SHP77 (cell line): ENCODE data around the gene SYNE2.

Source experiments
- DNase-seq, 2 experiments: peaks; one replicate each; lab custom pipeline; 2025; lab: John Stamatoyannopoulos, UW

The SYNE2 gene

DNA sequence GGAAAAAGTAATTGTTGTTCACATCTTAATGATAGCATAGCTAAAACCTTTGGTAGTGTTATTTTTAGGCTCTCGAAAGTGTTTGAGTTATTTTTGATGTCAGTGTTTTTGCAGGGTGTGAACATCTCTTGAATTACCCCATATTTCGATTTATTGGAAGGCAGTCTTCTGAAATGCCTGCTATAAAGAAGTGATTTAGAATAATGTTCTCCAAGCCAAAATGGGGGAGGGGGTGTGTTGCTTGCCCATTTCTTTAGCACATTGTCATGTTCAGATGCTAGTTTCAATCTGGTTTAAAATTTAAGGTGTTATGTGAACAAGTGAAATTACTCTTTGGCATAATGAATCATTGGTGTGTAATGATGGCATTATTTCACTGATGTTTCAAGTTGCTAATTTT is 110.6 kb downstream of the SYNE2 start:
- DNase-seq, result peak in 1 of 2 experiments; percentile 1

GRCh38 chr14:63964113-63964512 is 111.3 kb downstream of the SYNE2 start:
- DNase-seq, result peak; percentile 52

GRCh38 chr14:63966407-63966806 is 113.6 kb downstream of the SYNE2 start:
- DNase-seq, result no peak

GRCh38 chr14:63972323-63972932 is 119.6 kb downstream of the SYNE2 start:
- peak; percentile 46 to 50 for DNase-seq

DNA sequence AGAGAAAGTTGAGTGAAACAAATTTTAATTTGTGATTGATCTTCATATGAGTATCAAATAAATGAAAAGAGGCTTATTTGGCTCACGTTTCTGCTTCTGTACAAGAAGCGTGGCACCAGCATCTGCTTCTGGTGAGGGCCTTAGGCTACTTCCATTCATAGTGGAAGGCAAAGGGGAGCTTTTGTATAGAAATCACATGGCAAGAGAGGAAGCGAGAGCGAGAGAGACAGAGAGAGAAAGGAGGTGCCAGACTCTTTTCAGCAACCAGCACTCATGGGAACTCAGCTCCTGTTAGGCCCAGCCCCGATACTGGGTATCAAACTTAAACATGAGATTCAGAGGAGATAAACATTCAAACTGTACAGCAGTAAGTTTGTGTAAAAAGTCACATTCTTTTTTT is 121.4 kb downstream of the SYNE2 start:
- no peak for DNase-seq

- DNase-seq, result no peak
Measured at GRCh38 chr14:63981569-63981968, 128.8 kb downstream of the SYNE2 start.

- DNase-seq, result no peak
Measured at GRCh38 chr14:63982156-63982555, 129.4 kb downstream of the SYNE2 start.

- DNase-seq, result no peak
Measured at GRCh38 chr14:63982629-63983028, 129.8 kb downstream of the SYNE2 start.

DNA sequence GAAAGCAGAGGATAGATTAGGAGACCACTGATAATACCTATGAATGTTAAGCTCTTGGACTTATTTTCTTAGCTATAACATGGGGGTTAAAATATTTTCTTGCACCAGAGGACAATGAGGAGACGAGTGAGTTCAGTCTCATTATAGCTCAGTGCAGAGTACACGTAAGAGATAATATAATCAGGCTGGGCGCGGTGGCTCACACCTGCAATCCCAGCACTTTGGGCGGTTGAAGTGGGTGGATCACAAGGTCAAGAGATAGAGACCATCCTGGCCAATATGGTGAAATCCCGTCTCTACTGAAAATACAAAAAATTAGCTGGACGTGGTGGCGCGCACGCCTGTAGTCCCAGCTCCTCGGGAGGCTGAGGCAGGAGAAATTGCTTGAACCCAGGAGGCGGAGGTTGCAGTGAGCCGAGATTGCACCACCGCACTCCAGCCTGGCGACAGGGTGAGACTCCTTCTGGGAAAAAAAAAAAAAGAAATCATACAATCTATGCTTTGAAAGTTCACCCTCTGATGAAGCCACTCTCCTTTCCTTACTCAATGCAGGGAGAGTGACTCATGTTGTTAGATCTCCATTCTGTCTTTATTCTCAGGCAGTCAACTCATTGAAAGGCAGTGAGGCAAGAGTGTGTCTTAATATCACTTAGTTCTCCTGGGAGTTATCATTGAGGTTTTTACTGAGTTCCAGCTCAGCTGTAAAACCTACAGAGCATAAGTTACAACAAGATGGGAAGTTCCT is 134.2 kb downstream of the SYNE2 start:
- no peak for DNase-seq

GRCh38 chr14:63988579-63988978 is 135.8 kb downstream of the SYNE2 start:
- no peak for DNase-seq

DNA sequence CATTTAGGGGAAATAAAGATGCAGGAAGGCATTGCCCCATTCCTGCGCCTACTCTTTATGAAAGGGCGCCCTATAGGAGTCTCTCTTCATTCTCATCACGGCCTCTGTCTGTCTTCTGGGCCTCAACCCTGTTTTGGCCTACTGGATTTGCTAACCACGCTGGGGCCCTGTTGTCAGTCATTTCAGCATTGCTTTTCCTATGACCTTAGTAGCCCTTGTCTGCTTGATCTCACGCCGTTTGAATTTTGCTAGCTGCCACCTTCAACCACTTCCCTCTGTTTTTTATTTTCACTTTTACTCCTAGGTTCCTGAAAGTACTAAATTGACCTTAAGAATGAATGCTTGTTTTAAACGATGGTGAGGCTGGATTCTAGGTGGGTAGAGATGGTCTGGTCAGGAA is 139.0 kb downstream of the SYNE2 start:
- no peak for DNase-seq

DNA sequence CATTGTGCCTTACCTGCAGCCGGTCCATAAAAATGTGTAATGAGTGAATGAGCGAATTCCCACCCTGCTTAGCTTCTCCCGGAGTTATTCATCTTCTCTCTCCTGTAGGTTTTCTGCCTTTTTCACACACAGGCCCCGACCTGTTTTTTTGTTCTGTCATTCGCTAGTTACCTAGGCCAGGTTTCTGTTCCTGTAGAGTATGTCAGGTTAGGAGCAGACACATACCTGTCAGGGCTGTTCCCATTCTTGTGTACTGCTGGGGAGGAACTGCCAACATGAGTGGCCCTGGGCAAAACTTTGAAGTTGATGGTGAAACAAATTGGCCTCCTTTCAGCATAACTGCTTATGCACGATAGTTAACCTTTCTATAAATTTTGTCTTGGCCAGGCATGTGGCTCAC is 140.1 kb downstream of the SYNE2 start:
- no peak for DNase-seq

DNA sequence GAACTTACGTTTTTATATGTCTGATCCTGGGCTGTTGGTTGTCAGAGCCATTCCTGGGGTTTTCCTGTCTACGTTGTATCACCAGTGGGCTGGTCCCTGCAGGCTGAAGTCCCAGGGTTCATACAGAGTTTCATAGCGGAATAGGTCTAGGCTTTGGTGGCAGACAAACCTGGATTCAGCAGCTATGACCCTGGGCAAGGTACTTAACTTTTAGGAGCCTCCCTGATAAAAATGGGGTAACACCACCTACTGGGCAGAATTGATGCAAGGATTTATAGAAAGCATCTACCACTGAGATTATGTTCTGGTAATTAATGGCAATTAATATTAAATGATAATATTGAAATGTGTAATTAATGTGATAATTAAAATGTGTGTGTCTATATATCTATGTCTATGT is 141.2 kb downstream of the SYNE2 start:
- DNase-seq, result peak in 1 of 2 experiments; percentile 7

DNA sequence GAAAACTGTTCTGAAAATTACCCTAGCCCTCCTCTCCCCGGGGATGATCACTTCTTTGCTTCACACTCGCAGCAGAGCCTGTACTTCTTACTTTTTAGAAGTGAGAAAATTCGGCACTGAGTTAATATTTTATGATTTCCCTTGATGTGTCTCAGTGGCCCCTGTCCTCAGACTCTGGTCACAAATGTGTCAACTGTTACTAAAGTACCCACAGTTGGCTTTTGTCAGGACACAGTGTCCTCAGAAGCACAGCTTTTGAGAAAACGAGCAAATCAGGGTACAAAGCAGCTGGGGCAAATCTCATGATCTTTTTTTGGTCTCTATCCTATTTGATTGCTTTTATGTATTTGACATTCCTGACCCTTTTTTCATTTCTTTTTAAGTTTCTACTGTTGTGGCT is 142.5 kb downstream of the SYNE2 start:
- no peak for DNase-seq

- DNase-seq, result no peak
Measured at GRCh38 chr14:63996016-63996415, 143.2 kb downstream of the SYNE2 start.

DNA sequence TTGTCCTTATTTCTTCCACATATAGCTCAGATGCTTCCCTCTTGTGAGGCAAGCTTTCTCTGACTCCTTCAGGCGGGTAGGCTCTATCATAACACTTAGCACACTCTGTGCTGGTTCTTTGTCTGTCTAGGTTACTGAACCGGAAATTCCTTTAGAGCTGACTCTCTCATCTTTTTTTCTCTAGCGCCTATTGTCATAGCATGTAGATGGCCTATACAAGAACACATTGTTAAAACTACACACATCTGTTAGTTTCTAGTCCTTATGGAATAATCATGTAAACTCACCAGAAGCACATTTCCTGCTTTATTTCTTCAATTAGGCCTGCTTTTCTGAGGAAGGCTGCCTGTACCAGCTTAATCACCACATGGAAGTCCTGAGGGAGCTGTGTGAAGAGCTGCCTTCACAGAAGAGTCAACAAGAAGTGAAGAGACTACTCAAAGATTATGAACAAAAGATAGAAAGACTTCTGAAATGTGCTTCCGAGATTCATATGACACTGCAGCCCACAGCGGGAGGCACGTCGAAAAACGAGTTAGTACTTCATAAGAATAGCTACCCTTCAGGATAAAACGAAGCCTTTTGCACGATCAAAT is 143.9 kb downstream of the SYNE2 start:
- DNase-seq, result no peak

- DNase-seq, result no peak
Measured at GRCh38 chr14:64000749-64001148, 147.9 kb downstream of the SYNE2 start.

DNA sequence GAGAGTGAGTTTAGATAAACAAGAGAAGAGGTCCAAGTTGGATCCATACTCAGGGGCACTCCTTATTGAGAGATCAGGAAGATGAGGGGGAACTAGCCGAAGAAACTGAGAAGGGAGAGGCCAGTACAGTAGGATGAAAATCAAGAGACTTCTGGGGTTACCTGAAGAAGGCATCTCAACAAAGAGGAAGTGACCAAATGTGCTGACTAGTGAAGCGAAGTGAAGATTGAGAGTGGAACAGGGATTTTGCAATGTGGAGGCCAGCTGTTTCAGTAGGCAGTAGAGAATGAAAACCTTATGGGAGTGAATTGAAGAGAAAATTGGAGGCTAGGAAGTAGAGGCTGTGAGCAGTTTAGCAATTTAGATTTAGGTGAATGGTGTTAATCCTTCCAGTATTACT is 153.0 kb downstream of the SYNE2 start:
- no peak for DNase-seq

- DNase-seq, result no peak
Measured at GRCh38 chr14:64008016-64008415, 155.2 kb downstream of the SYNE2 start.

DNA sequence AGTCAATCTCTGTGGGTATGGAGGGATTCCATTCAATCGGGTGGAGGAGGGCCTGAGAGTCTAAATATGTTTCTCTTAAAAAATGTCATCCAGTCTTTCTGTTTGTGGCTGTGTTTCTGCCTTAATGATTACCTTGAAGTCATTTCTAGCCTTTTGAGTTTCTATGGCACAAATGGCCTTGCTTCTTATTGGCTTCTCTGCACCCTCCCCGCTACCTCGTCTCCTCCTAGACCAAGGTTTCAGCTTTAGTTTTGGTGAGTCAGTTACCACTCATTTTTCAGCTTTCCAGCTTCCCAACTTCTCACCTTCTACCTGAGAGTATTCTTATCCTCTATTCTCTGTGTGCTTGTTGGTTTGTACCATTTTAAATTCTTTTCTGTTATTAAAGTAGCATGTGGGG is 159.2 kb downstream of the SYNE2 start:
- no peak for DNase-seq

- DNase-seq, result no peak
Measured at GRCh38 chr14:64012720-64013119, 159.9 kb downstream of the SYNE2 start.

DNA sequence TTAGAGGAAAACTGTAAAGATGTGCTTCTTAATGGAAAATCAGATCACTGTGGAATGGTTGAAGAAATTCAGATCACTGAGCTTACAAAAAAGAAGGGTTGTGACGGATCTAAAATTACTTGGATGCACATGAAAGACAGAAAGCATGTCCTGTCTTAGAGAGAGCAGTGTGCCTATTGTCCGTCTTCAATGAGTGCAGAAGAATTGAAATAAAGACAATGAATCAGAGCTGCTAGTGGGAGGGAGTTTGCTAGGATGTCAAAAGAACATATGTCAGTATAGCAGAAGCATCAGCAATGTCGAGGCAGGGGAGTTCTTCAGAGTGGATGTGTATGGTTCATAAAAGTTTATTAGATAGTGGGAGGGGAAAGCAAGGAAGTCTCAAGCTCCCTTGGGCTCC is 172.7 kb downstream of the SYNE2 start:
- DNase-seq, result no peak

GRCh38 chr14:64026600-64026999 is 173.8 kb downstream of the SYNE2 start:
- DNase-seq, result no peak

DNA sequence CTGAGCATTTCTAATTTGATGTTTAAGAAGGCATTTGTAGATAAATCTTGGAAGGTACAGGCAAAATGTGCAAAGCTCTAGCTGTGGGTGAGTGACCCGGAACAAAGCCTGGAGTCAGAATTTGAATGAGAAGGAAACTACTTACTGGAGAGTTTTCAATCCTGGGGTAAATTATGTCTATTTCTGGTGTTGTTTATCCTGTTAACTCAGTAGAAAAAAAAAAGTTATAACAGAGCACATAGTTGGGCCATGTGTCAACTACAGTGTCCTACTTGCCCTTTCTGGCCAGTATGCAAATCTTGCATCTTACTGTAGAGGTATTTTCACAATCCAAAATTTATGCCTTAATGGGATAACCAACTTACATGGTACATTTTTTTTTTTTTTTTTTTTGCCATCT is 182.3 kb downstream of the SYNE2 start:
- no peak for DNase-seq
